Tibial artery (tissue), 4 donors: ENCODE data around the gene SLC25A21.
"Not testable (repeated sequence)": the region's sequence is repeated elsewhere in the genome, so short reads cannot be mapped to it uniquely, and the experiment has no call there.

Experiments
- DNase-seq, 2 donors: peaks; one replicate each; pipeline ENCODE4 v3.0.0-alpha.2; 2019
- H3K27ac ChIP-seq, 2 donors: fragments of 200-600 bp; sonication (generic) in 1 of 2; 1 replicate in 1 of 2; 2 replicates in 1 of 2; pipeline ENCODE4 v1.5.1; 2018 to 2019; ENCODE audit warnings: mild to moderate bottlenecking in 1 of 2
- H3K27me3 ChIP-seq, 2 donors: fragments of 200-600 bp; sonication (generic) in 1 of 2; one replicate each; pipeline versions ENCODE4 v1.5.1 to v1.6.0; 2016 to 2019
- H3K36me3 ChIP-seq, 3 donors: fragments of 200-600 bp; sonication (generic) in 2 of 3; one replicate each; pipeline ENCODE4 v1.5.1; 2016 to 2019; ENCODE audit warnings: mild to moderate bottlenecking in 2 of 3
- H3K4me1 ChIP-seq, 4 donors: fragments of 200-600 bp; sonication (generic) in 2 of 4; 1 replicate in 3 of 4; 2 replicates in 1 of 4; pipeline ENCODE4 v1.5.1; 2016 to 2019
- H3K4me3 ChIP-seq, 2 donors: fragments of 200-600 bp; sonication (generic) in 1 of 2; 1 replicate in 1 of 2; 2 replicates in 1 of 2; pipeline ENCODE4 v1.5.1; 2018 to 2019; ENCODE audit warnings: mild to moderate bottlenecking in 2 of 2
- H3K9me3 ChIP-seq, 3 donors: fragments of 200-600 bp; sonication (generic) in 1 of 3; one replicate each; pipeline ENCODE4 v1.5.1; 2016 to 2019
- intact Hi-C: fragments of 100-400 bp; cut with DNase I; formaldehyde crosslinking; loops from one replicate; pipeline ENCODE4 v1.15.0; 2023; ENCODE audit warnings: low total_unique reads
- TF ChIP-seq, protein P1 (sequence below), 2 experiments: fragments of 200-600 bp in 1 of 2; fragments of 450-650 bp in 1 of 2; IDR thresholded peaks; one replicate each; pipeline ENCODE4 v1.5.1; 2017 to 2019; ENCODE audit warnings: antibody characterized with exemption in 2 of 2, mild to moderate bottlenecking in 1 of 2, moderate library complexity in 1 of 2

The SLC25A21 gene

GRCh38 chr14:36915081-36915480, 257.3 kb downstream of the SLC25A21 start:
- TF ChIP-seq, protein P1, sequence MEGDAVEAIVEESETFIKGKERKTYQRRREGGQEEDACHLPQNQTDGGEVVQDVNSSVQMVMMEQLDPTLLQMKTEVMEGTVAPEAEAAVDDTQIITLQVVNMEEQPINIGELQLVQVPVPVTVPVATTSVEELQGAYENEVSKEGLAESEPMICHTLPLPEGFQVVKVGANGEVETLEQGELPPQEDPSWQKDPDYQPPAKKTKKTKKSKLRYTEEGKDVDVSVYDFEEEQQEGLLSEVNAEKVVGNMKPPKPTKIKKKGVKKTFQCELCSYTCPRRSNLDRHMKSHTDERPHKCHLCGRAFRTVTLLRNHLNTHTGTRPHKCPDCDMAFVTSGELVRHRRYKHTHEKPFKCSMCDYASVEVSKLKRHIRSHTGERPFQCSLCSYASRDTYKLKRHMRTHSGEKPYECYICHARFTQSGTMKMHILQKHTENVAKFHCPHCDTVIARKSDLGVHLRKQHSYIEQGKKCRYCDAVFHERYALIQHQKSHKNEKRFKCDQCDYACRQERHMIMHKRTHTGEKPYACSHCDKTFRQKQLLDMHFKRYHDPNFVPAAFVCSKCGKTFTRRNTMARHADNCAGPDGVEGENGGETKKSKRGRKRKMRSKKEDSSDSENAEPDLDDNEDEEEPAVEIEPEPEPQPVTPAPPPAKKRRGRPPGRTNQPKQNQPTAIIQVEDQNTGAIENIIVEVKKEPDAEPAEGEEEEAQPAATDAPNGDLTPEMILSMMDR (IDR thresholded peaks at IDR 0.05): no peak

DNA sequence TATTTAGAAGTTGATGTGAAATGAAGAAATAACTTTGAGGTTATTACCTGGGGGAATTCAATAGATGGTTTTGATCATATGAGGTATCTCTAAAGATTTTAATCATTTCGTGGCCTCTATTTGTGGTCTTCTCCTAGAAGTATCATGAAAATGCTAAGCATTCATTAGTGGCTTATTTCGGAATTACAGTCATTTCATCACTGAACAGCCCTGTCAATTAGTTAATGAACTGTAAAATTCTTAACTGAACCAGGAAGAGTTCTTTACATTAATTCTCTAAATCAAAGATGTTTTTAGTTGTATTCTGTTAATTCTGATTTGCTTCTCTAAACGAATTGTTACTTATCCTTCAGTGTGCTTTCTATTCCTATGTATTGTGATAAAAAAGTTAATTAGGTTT, 261.8 kb downstream of the SLC25A21 start:
- no peak for DNase-seq
- TF ChIP-seq, protein P1 (IDR thresholded peaks at IDR 0.05): no peak
- Histone ChIP-seq H3K27me3 (no peaks in the 10 kb centered on the region), H3K27ac (no peak overlapping the region), H3K9me3 (no peaks in the 10 kb centered on the region), H3K36me3 (no peaks in the 10 kb centered on the region), H3K4me3 (no peak overlapping the region), H3K4me1 (no peaks in the 10 kb centered on the region)
- intact Hi-C loops: no loop called here

More at GRCh38 chr14:36915081-36915480, 257.3 kb downstream of the SLC25A21 start:
- no peak overlapping the region for H3K4me3 ChIP-seq
- no peak for DNase-seq
- intact Hi-C loops: no loop called here
- no peaks in the 10 kb centered on the region for H3K4me1 ChIP-seq
- no peaks in the 10 kb centered on the region for H3K36me3 ChIP-seq
- H3K9me3 ChIP-seq: no peaks in the 10 kb centered on the region
- no peak overlapping the region for H3K27ac ChIP-seq
- H3K27me3 ChIP-seq: no peaks in the 10 kb centered on the region

DNA sequence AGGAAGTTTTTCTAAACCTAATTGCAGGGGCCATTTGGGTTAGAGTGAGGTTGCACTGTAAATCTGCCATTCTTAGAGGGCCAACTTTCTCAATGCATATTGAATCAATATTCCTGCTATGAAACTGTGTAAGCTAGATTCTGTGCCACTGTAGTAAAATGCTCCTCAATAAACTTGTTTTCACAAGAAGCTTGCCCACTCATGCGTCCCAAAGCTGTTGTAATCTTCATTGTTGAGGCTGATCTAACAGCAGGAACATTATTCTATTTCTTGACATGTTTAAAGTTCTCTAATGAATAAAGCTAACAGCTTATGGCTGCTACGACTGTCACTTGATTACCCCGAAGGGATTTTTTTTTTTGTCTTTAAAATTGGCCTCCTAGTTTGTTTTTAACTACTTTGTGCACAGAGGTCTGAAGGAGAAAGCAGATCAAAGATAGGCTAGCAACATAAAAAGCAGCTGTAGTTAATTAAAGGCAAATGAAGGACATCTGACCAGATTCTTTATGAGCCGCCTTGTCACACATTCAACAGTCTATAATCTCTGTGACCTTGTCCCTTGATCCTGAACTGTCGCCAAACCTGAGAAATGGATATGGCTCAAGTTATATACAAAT, 267.0 kb downstream of the SLC25A21 start:
- H3K27ac ChIP-seq: no peak overlapping the region
- no peaks in the 10 kb centered on the region for H3K4me1 ChIP-seq
- H3K9me3 ChIP-seq: no peaks in the 10 kb centered on the region
- H3K4me3 ChIP-seq: no peak overlapping the region
- no peaks in the 10 kb centered on the region for H3K27me3 ChIP-seq
- TF ChIP-seq, protein P1 (IDR thresholded peaks at IDR 0.05): no peak
- no peaks in the 10 kb centered on the region for H3K36me3 ChIP-seq
- intact Hi-C loops: no loop called here
- DNase-seq: no peak

DNA sequence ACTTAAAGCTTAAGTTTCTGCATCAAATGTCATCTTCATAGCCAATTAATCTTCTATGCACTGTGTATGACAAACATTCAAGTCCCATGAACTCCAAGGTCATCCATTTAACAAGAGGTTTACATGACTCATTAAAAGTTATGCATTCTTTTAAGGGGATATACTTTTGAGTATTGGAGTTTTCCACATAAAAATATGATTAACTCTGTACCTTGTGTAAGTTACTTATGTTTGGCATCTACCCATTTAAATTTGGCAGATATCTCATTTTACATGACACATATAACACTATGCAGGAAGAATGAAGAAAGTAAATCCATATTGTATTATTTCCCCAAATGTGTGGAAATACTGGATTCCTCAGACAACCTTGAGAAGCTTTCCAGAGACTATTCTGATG, 270.5 kb downstream of the SLC25A21 start:
- TF ChIP-seq, protein P1 (IDR thresholded peaks at IDR 0.05): no peak
- Histone ChIP-seq H3K4me3 (no peak overlapping the region), H3K36me3 (no peaks in the 10 kb centered on the region), H3K9me3 (no peaks in the 10 kb centered on the region), H3K27me3 (no peaks in the 10 kb centered on the region), H3K27ac (no peak overlapping the region), H3K4me1 (no peaks in the 10 kb centered on the region)
- DNase-seq: no peak
- intact Hi-C loops: no loop called here

DNA sequence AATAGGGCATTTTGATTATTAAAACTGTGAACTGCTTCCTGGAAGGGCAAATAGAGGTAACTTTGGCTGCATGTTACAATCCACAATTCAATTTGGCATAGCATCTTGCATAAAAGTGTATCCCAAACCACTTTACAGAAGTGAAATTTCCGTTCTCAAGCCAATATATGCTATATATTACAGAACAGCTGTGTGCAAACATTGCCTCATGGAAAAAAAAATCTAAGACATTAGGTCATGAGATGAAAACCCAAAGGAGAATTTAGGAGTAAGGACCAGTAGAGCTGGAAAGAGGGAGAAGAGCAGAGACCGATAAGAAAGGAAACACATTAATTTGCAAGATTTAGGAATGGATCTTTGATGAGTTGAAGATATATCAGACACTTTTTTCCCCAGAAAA, 271.6 kb downstream of the SLC25A21 start:
- Histone ChIP-seq H3K27ac (no peak overlapping the region), H3K4me1 (no peaks in the 10 kb centered on the region), H3K9me3 (no peaks in the 10 kb centered on the region), H3K27me3 (no peaks in the 10 kb centered on the region), H3K4me3 (no peak overlapping the region), H3K36me3 (no peaks in the 10 kb centered on the region)
- TF ChIP-seq, protein P1 (IDR thresholded peaks at IDR 0.05): no peak
- no peak for DNase-seq
- intact Hi-C loops: no loop called here

DNA sequence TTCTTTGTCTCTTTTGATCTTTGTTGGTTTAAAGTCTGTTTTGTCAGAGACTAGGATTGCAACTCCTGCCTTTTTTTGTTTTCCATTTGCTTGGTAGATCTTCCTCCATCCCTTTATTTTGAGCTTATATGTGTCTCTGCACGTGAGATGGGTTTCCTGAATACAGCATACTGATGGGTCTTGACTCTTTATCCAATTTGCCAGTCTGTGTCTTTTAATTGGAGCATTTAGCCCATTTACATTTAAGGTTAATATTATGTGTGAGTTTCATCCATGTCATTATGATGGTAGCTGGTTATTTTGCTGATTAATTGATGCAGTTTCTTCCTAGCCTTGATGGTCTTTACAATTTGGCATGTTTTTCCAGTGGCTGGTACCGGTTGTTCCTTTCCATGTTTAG, 276.1 kb downstream of the SLC25A21 start:
- DNase-seq, H3K36me3 ChIP-seq, H3K27ac ChIP-seq, H3K27me3 ChIP-seq, H3K4me1 ChIP-seq, H3K4me3 ChIP-seq, intact Hi-C loops, H3K9me3 ChIP-seq: not testable (repeated sequence)
